GM12892 (cell line): ENCODE measurements around the gene OLFML1.

Source experiments
- POLR2A ChIP-seq: IDR thresholded peaks from 2 replicates; pipeline ENCODE4 v1.6.1; 2011; ENCODE audit warnings: low read depth, low read length, control low read depth
- POLR2AphosphoS5 ChIP-seq: IDR thresholded peaks from 2 replicates; pipeline ENCODE4 v1.6.1; 2011; ENCODE audit warnings: low read depth, low read length, control low read depth

DNA sequence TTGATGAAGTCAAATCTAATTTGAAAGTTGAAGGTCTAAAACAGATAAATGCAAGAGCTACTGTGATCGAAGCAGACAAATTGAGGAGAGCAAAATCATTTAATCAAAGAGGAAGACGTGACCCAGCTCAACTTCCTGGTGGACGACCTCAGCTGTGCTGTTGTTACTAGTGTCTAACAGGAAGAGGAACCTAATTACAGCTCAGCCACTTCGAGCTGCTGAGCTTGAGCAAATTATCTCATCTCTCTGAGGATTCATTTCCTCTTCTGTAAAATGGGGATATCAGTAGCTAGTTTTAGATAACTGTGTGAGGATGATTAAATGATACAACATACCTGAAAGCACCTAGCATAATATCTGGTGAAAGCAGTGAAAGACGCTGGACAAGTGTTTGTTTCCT is 48.6 kb upstream of the OLFML1 start:
- TF ChIP-seq POLR2A (no peak; the same call in 1 of the 2 replicates), POLR2AphosphoS5 (no peak; the same call in 1 of the 2 replicates)
